Osteocyte (in vitro differentiated cells): Measurements from ENCODE around the gene DDAH1. TPM values are rescaled to one million over a fixed set of nuclear protein-coding genes. Genes with fewer than 3 reads are reported as not detected.
A peak's percentile ranks its signal among the peaks of the same experiment; 100 is the strongest.

Experiments used
- DNase-seq: peaks from one replicate; pipeline ENCODE4 v3.0.0; 2021; ENCODE audit warnings: mixed read lengths; ENCODE audit not compliant: unreplicated experiment; ENCODE audit errors: extremely low spot score
- H3K27ac Mint-ChIP-seq: one replicate; pipeline ENCODE4 v1.8.0; 2021; ENCODE audit warnings: mild to moderate bottlenecking, mixed read lengths; ENCODE audit not compliant: unreplicated experiment
- H3K27me3 Mint-ChIP-seq: one replicate; pipeline ENCODE4 v1.8.0; 2021; ENCODE audit warnings: mixed read lengths; ENCODE audit not compliant: unreplicated experiment
- H3K36me3 Mint-ChIP-seq: one replicate; pipeline ENCODE4 v1.8.0; 2021; ENCODE audit warnings: mixed read lengths; ENCODE audit not compliant: unreplicated experiment
- H3K4me1 Mint-ChIP-seq: one replicate; pipeline ENCODE4 v1.8.0; 2021; ENCODE audit warnings: mixed read lengths; ENCODE audit not compliant: unreplicated experiment
- H3K4me3 Mint-ChIP-seq: one replicate; pipeline ENCODE4 v1.8.0; 2021; ENCODE audit warnings: mild to moderate bottlenecking, moderate library complexity, mixed read lengths; ENCODE audit not compliant: unreplicated experiment
- H3K9me3 Mint-ChIP-seq: one replicate; pipeline ENCODE4 v1.8.0; 2021; ENCODE audit warnings: mixed read lengths; ENCODE audit not compliant: unreplicated experiment
- total RNA-seq: library from RNA; stranded (reverse); gene quantifications from 2 replicates; pipeline ENCODE4 v1.2.1, GENCODE V29; 2021
- TF ChIP-seq, protein P1 (sequence below): fragments of 200-600 bp; sonication (generic); IDR thresholded peaks from 2 replicates; pipeline ENCODE4 v1.5.0; 2021; ENCODE audit warnings: antibody characterized with exemption, mild to moderate bottlenecking, moderate library complexity

Gene DDAH1
- total RNA-seq, 1 donor from 2014 or later: 46.8 TPM

GRCh38 chr1:85461216-85461918 lies 3.6 kb downstream of the DDAH1 start:
- TF ChIP-seq, protein P1, sequence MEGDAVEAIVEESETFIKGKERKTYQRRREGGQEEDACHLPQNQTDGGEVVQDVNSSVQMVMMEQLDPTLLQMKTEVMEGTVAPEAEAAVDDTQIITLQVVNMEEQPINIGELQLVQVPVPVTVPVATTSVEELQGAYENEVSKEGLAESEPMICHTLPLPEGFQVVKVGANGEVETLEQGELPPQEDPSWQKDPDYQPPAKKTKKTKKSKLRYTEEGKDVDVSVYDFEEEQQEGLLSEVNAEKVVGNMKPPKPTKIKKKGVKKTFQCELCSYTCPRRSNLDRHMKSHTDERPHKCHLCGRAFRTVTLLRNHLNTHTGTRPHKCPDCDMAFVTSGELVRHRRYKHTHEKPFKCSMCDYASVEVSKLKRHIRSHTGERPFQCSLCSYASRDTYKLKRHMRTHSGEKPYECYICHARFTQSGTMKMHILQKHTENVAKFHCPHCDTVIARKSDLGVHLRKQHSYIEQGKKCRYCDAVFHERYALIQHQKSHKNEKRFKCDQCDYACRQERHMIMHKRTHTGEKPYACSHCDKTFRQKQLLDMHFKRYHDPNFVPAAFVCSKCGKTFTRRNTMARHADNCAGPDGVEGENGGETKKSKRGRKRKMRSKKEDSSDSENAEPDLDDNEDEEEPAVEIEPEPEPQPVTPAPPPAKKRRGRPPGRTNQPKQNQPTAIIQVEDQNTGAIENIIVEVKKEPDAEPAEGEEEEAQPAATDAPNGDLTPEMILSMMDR: no peak
- H3K9me3 Mint-ChIP-seq: no peaks in the 10 kb centered on the region
- H3K27ac Mint-ChIP-seq: peak overlapping the region; percentile 56
- peaks cover 53% of the 10 kb centered on the region for H3K4me1 Mint-ChIP-seq
- H3K4me3 Mint-ChIP-seq: no peak overlapping the region
- DNase-seq: no peak
- H3K27me3 Mint-ChIP-seq: no peaks in the 10 kb centered on the region
- H3K36me3 Mint-ChIP-seq: peaks cover 4% of the 10 kb centered on the region

DNA sequence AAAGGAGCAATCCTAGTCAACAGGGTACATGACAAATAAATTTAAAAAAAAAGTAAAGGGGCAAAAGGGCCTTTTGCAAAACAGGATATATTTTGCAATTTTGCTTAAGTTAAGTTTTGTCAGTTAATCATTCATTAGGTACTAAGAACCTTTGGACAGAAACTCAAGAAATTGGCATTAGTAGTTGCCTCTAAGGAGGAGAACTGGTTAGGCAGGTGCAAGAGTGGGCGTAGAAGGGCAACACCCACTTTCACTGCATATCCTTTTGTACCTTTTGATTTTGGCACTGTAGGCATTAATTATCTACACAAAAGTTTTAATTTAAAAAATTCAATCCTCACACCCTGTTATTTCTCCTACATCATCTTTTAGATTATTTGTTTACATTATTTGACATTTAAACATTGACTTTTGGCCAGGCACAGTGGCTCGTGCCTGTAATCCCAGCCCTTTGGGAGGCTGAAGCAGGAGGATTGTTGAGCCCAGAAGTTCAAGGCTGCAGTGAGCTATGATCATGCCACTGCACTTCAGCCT lies 4.3 kb downstream of the DDAH1 start:
- TF ChIP-seq, protein P1: no peak
- Mint-ChIP-seq H3K9me3 (no peaks in the 10 kb centered on the region), H3K36me3 (peaks cover 4% of the 10 kb centered on the region), H3K27me3 (no peaks in the 10 kb centered on the region), H3K4me1 (peaks cover 51% of the 10 kb centered on the region), H3K4me3 (no peak overlapping the region), H3K27ac (peak overlapping the region; percentile 40)
- DNase-seq: no peak

DNA sequence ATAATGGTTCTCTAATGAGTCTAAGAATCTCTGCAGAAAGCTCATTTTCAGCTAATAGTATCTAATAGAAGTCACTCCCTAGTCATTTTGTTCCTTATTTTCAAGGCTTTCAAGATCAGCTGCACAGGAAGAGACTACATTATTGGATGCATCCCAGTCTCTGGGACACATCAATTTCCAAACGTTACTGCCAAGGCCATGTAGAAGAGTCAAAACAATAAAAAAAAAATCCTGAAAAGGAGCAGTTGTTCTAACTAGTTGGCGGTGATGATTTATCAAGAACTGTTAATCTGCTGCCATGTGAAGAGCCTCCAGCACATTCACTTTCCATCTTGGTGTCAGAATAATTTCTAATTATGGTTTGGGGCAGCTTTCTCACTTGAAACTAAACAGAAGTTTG lies 5.7 kb downstream of the DDAH1 start:
- no peak overlapping the region for H3K4me3 Mint-ChIP-seq
- peaks cover 59% of the 10 kb centered on the region for H3K4me1 Mint-ChIP-seq
- H3K27ac Mint-ChIP-seq: no peak overlapping the region
- TF ChIP-seq, protein P1: no peak
- H3K36me3 Mint-ChIP-seq: peaks cover 4% of the 10 kb centered on the region
- H3K27me3 Mint-ChIP-seq: no peaks in the 10 kb centered on the region
- DNase-seq: no peak
- no peaks in the 10 kb centered on the region for H3K9me3 Mint-ChIP-seq

GRCh38 chr1:85454214-85454613 lies 10.7 kb downstream of the DDAH1 start:
- Mint-ChIP-seq H3K4me1 (peaks cover 25% of the 10 kb centered on the region), H3K9me3 (peaks cover 3% of the 10 kb centered on the region), H3K27ac (peak overlapping the region; percentile 54), H3K27me3 (no peaks in the 10 kb centered on the region), H3K4me3 (no peak overlapping the region), H3K36me3 (peaks cover 10% of the 10 kb centered on the region)
- TF ChIP-seq, protein P1: no peak
- DNase-seq: no peak

GRCh38 chr1:85453640-85454194 lies 11.2 kb downstream of the DDAH1 start:
- DNase-seq: no peak
- Mint-ChIP-seq H3K4me1 (peaks cover 25% of the 10 kb centered on the region), H3K36me3 (peaks cover 10% of the 10 kb centered on the region), H3K4me3 (no peak overlapping the region), H3K9me3 (peaks cover 3% of the 10 kb centered on the region), H3K27me3 (no peaks in the 10 kb centered on the region), H3K27ac (peak overlapping the region; percentile 54)
- TF ChIP-seq, protein P1: no peak
